Neural progenitor cell (in vitro differentiated cells): Measurements from ENCODE around the gene POLR2L. TPM values are rescaled to one million over a fixed set of nuclear protein-coding genes. Genes with fewer than 3 reads are reported as not detected.
A peak's percentile ranks its signal among the peaks of the same experiment; 100 is the strongest.

Experiments used
- DNase-seq: peaks from one replicate; pipeline ENCODE4 v3.0.0-alpha.2; 2016; ENCODE audit warnings: low spot score
- H2AFZ ChIP-seq: fragments of 200-600 bp; sonication (generic); replicated peaks from 2 replicates; pipeline ENCODE4 v1.6.1; 2016; ENCODE audit warnings: antibody characterized with exemption
- H3F3A ChIP-seq: fragments of 200-600 bp; sonication (generic); 2 replicates; pipeline ENCODE4 v1.6.1; 2016; ENCODE audit warnings: antibody characterized with exemption, low read depth
- H3K27ac ChIP-seq: fragments of 200-600 bp; sonication (generic); 2 replicates; pipeline ENCODE4 v1.5.1; 2016; ENCODE audit warnings: mild to moderate bottlenecking
- H3K27me3 ChIP-seq: fragments of 200-600 bp; sonication (generic); 2 replicates; pipeline ENCODE4 v1.6.1; 2016; ENCODE audit warnings: mild to moderate bottlenecking, moderate library complexity
- H3K36me3 ChIP-seq: fragments of 200-600 bp; sonication (generic); 2 replicates; pipeline ENCODE4 v1.5.1; 2016
- H3K4me1 ChIP-seq: fragments of 200-600 bp; sonication (generic); 2 replicates; pipeline ENCODE4 v1.6.1; 2016; ENCODE audit warnings: mixed run types
- H3K4me2 ChIP-seq: fragments of 200-600 bp; sonication (generic); 2 replicates; pipeline ENCODE4 v1.6.1; 2016
- H3K4me3 ChIP-seq: fragments of 200-600 bp; sonication (generic); 2 replicates; pipeline ENCODE4 v1.5.1; 2016
- H3K79me2 ChIP-seq: fragments of 200-600 bp; sonication (generic); 2 replicates; pipeline ENCODE4 v1.6.1; 2016; ENCODE audit warnings: low read depth
- H3K9ac ChIP-seq: fragments of 200-600 bp; sonication (generic); 2 replicates; pipeline ENCODE4 v1.6.1; 2016
- H3K9me3 ChIP-seq: fragments of 200-600 bp; sonication (generic); 2 replicates; pipeline ENCODE4 v1.5.1; 2016; ENCODE audit warnings: low read depth
- H4K20me1 ChIP-seq: fragments of 200-600 bp; sonication (generic); 2 replicates; pipeline ENCODE4 v1.6.1; 2016; ENCODE audit warnings: low read depth
- H3K27ac Mint-ChIP-seq: 3 replicates; pipeline ENCODE4 v1.8.0; 2021; ENCODE audit warnings: mixed read lengths
- H3K27me3 Mint-ChIP-seq: 2 replicates; pipeline ENCODE4 v1.8.0; 2022; ENCODE audit warnings: low read depth, mild to moderate bottlenecking, inconsistent platforms, moderate library complexity, mixed read lengths; ENCODE audit not compliant: insufficient read depth
- H3K36me3 Mint-ChIP-seq: 3 replicates; pipeline ENCODE4 v1.8.0; 2021; ENCODE audit warnings: mixed read lengths
- H3K4me1 Mint-ChIP-seq: 3 replicates; pipeline ENCODE4 v1.8.0; 2021; ENCODE audit warnings: mixed read lengths
- H3K4me3 Mint-ChIP-seq: 3 replicates; pipeline ENCODE4 v1.8.0; 2021; ENCODE audit warnings: mild to moderate bottlenecking, moderate library complexity, mixed read lengths
- H3K9me3 Mint-ChIP-seq: 3 replicates; pipeline ENCODE4 v1.8.0; 2020; ENCODE audit warnings: mixed read lengths
- CTCF ChIP-seq: fragments of 200-600 bp; sonication (generic); IDR thresholded peaks from 2 replicates; pipeline ENCODE4 v1.5.1; 2017; ENCODE audit warnings: antibody characterized with exemption, mild to moderate bottlenecking
- EZH2 ChIP-seq: fragments of 200-600 bp; sonication (generic); IDR thresholded peaks from 2 replicates; pipeline ENCODE4 v1.6.1; 2017; ENCODE audit warnings: antibody characterized with exemption, mild to moderate bottlenecking, moderate library complexity
- EZH2phosphoT487 ChIP-seq: fragments of 200-600 bp; sonication (generic); IDR thresholded peaks from 2 replicates; pipeline ENCODE4 v1.6.1; 2017; ENCODE audit warnings: antibody characterized with exemption
- total RNA-seq: library from RNA; depleted of rRNA; stranded (reverse); fragments of >200 nt; gene quantifications from 2 replicates; pipeline ENCODE4 v1.2.3, GENCODE V29; 2015; ENCODE audit warnings: low replicate concordance

POLR2L gene
- total RNA-seq, 1 donor from 2014 or later, result 12.9 TPM

- H3K9me3 ChIP-seq, result no peaks in the 10 kb centered on the region
- H3K9me3 Mint-ChIP-seq, result no peaks in the 10 kb centered on the region
- peaks cover 26% of the 10 kb centered on the region for H3K4me1 Mint-ChIP-seq
- TF ChIP-seq EZH2phosphoT487, result no peak
- no peak for TF ChIP-seq EZH2
- TF ChIP-seq CTCF, result no peak
- H3F3A ChIP-seq, result peaks cover 45% of the 10 kb centered on the region
- no peak overlapping the region for H3K27ac ChIP-seq
- peaks cover 69% of the 10 kb centered on the region for H4K20me1 ChIP-seq
- peak overlapping the region; percentile 87 for H3K4me3 ChIP-seq
- peak overlapping the region; percentile 63 for H3K27ac Mint-ChIP-seq
- no peaks in the 10 kb centered on the region for H3K36me3 ChIP-seq
- no peak overlapping the region for H3K9ac ChIP-seq
- no peaks in the 10 kb centered on the region for H3K79me2 ChIP-seq
- H3K36me3 Mint-ChIP-seq, result peaks cover 2% of the 10 kb centered on the region
- DNase-seq, result no peak
- peaks cover 25% of the 10 kb centered on the region for H3K27me3 Mint-ChIP-seq
- peaks cover 36% of the 10 kb centered on the region for H3K27me3 ChIP-seq
- peaks cover 34% of the 10 kb centered on the region for H3K4me1 ChIP-seq
- no peak overlapping the region for H2AFZ ChIP-seq
- peak overlapping the region; percentile 85 for H3K4me3 Mint-ChIP-seq
- peak overlapping the region; percentile 80 for H3K4me2 ChIP-seq
Observed at GRCh38 chr11:833849-834311, 8.4 kb downstream of the POLR2L start.

- Histone ChIP-seq H3K36me3 (no peaks in the 10 kb centered on the region), H3K9me3 (no peaks in the 10 kb centered on the region), H3K4me2 (peak overlapping the region; percentile 80), H3K27ac (no peak overlapping the region), H4K20me1 (peaks cover 70% of the 10 kb centered on the region), H3K4me3 (peak overlapping the region; percentile 87), H3K9ac (peak overlapping the region; percentile 56), H3F3A (peaks cover 45% of the 10 kb centered on the region), H3K27me3 (peaks cover 42% of the 10 kb centered on the region), H3K79me2 (no peaks in the 10 kb centered on the region), H2AFZ (no peak overlapping the region), H3K4me1 (peaks cover 40% of the 10 kb centered on the region)
- Mint-ChIP-seq H3K27me3 (peaks cover 27% of the 10 kb centered on the region), H3K4me1 (peaks cover 31% of the 10 kb centered on the region), H3K36me3 (no peaks in the 10 kb centered on the region), H3K4me3 (peak overlapping the region; percentile 85), H3K27ac (no peak overlapping the region), H3K9me3 (no peaks in the 10 kb centered on the region)
- TF ChIP-seq CTCF (no peak), EZH2phosphoT487 (no peak), EZH2 (no peak)
- peak; percentile 67 for DNase-seq
Observed at GRCh38 chr11:833114-833791, 9.1 kb downstream of the POLR2L start.

GRCh38 chr11:832529-833113 lies 9.7 kb downstream of the POLR2L start, which contains the start of gene CD151:
Gene CD151, plus strand, starts transcription at chr11:832952. Its CDS starts 3,118 bp downstream, at chr11:836070.
- peaks cover 38% of the 10 kb centered on the region for H3K4me1 Mint-ChIP-seq
- peak within 1 kb of the TSS; percentile 33 for H3K27ac Mint-ChIP-seq
- peaks cover 32% of the 10 kb centered on the region for H3K27me3 Mint-ChIP-seq
- Histone ChIP-seq H3K36me3 (no peaks in the 10 kb centered on the region), H3K27ac (no peak within 1 kb of the TSS), H3K27me3 (peaks cover 49% of the 10 kb centered on the region), H3K79me2 (no peaks in the 10 kb centered on the region), H3K9me3 (no peaks in the 10 kb centered on the region), H3K4me3 (peak within 1 kb of the TSS; percentile 87), H3F3A (peaks cover 46% of the 10 kb centered on the region), H3K4me1 (peaks cover 46% of the 10 kb centered on the region), H4K20me1 (peaks cover 70% of the 10 kb centered on the region), H2AFZ (peak within 1 kb of the TSS; percentile 30), H3K9ac (peak within 1 kb of the TSS; percentile 56), H3K4me2 (peak within 1 kb of the TSS; percentile 80)
- H3K36me3 Mint-ChIP-seq, result no peaks in the 10 kb centered on the region
- TF ChIP-seq CTCF, result no peak
- no peak for TF ChIP-seq EZH2phosphoT487
- no peak for TF ChIP-seq EZH2
- H3K9me3 Mint-ChIP-seq, result no peaks in the 10 kb centered on the region
- peak within 1 kb of the TSS; percentile 85 for H3K4me3 Mint-ChIP-seq
- DNase-seq, result peak; percentile 87
